AG04450 (cell line): ENCODE results near the gene MEGF6. TPM values are rescaled to one million over a fixed set of nuclear protein-coding genes. Genes with fewer than 3 reads are reported as not detected.

Experiments
- CTCF ChIA-PET: fragments of 300-600, 350-600 bp; formaldehyde crosslinking; extraction: SDS; loops from one replicate; lab custom pipeline; 2022; ENCODE audit warnings: antibody characterized with exemption, inconsistent platforms; lab: Charles Lee
- POLR2A ChIA-PET: fragments of 350-600 bp; formaldehyde crosslinking; extraction: SDS; loops from one replicate; lab custom pipeline; 2021; ENCODE audit warnings: antibody characterized with exemption, inconsistent platforms; lab: Yijun Ruan, JAX
- DNase-seq: peaks from one replicate; pipeline ENCODE4 v3.0.0-alpha.2; 2011; ENCODE audit warnings: low read depth, low spot score
- H3K27ac ChIP-seq: one replicate; pipeline ENCODE4 v1.5.1; 2012; ENCODE audit warnings: low read depth, low read length, control low read depth
- H3K27me3 ChIP-seq: one replicate; pipeline ENCODE4 v1.6.0; 2012; ENCODE audit warnings: low read length; ENCODE audit not compliant: control insufficient read depth, insufficient read depth
- H3K4me3 ChIP-seq: 2 replicates; pipeline ENCODE4 v1.5.1; 2011; ENCODE audit warnings: mild to moderate bottlenecking, low read depth, low read length, control low read depth
- H3K9me3 ChIP-seq: 2 replicates; pipeline ENCODE4 v1.5.1; 2012; ENCODE audit warnings: low read length; ENCODE audit not compliant: control insufficient read depth, insufficient read depth
- polyA plus RNA-seq: library from polyadenylated mRNA; depleted of rRNA; stranded (reverse); fragments of >200 nt; gene quantifications from 2 replicates; pipeline ENCODE4 v1.2.3, GENCODE V29; 2011
- TF ChIP-seq, protein P1 (sequence below): IDR thresholded peaks from 2 replicates; pipeline ENCODE4 v1.5.1; 2011; ENCODE audit warnings: low read depth, low read length, control low read depth, inconsistent platforms

MEGF6 gene
- polyA plus RNA-seq, 1 experiment: 0.45 TPM

DNA sequence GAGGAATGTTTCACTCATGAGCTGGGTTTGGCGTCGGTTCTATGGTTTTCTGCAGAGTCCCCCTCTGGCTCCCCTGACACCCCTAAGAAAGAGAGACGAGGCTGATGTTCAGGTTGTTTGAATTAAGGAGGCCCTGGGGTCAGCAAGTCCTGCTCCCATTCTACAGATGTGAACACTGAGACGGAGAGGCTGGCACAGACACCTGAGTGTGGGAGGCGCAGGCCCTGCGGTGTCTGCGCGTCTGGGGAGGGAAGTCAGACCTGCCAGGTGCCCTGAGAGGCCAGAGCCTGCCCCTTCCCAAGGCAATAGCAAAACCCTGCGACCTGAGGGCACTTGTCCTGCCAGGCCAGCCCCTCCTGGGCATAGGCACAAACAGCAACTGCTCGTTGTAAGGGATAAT is 47.7 kb downstream of the MEGF6 start:
- Histone ChIP-seq H3K4me3 (no peak overlapping the region), H3K27ac (no peak overlapping the region), H3K27me3 (peaks cover 18% of the 10 kb centered on the region), H3K9me3 (peaks cover 5% of the 10 kb centered on the region; the same call in 1 of the 2 replicates)
- TF ChIP-seq, protein P1, sequence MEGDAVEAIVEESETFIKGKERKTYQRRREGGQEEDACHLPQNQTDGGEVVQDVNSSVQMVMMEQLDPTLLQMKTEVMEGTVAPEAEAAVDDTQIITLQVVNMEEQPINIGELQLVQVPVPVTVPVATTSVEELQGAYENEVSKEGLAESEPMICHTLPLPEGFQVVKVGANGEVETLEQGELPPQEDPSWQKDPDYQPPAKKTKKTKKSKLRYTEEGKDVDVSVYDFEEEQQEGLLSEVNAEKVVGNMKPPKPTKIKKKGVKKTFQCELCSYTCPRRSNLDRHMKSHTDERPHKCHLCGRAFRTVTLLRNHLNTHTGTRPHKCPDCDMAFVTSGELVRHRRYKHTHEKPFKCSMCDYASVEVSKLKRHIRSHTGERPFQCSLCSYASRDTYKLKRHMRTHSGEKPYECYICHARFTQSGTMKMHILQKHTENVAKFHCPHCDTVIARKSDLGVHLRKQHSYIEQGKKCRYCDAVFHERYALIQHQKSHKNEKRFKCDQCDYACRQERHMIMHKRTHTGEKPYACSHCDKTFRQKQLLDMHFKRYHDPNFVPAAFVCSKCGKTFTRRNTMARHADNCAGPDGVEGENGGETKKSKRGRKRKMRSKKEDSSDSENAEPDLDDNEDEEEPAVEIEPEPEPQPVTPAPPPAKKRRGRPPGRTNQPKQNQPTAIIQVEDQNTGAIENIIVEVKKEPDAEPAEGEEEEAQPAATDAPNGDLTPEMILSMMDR: no peak
- ChIA-PET POLR2A (no interaction called here), CTCF (interaction anchor here (4.9 kb wide), 1 partner anchor 57 kb away, joined by 73 read pairs; no protein-coding TSS in a partner anchor)
- no peak for DNase-seq

DNA sequence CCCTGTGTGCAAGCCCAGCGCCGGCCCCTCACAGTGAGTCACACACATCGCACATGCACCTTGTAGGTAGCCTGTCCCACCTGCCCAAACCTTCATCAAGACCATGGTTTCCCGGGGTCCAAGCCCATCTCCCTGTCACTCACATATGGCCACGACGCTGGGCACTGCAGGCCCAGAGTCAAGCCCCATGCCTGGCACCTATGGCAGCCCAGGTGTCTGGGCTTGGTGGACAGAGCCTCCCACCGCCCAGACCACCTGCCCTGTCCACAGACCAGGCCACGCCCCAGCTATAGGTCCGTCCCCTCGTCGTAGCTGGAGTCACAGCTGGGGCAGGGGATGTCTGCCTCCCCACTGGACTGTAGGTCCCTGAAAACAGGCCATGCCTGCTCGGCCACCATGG is 48.2 kb downstream of the MEGF6 start:
- Histone ChIP-seq H3K9me3 (peaks cover 10% of the 10 kb centered on the region; the same call in 1 of the 2 replicates), H3K27ac (no peak overlapping the region), H3K27me3 (peaks cover 22% of the 10 kb centered on the region), H3K4me3 (no peak overlapping the region)
- TF ChIP-seq, protein P1: no peak
- POLR2A ChIA-PET: no interaction called here
- CTCF ChIA-PET: interaction anchor here (4.9 kb wide), 1 partner anchor 58 kb away, joined by 73 read pairs; no protein-coding TSS in a partner anchor
- no peak for DNase-seq

GRCh38 chr1:3562712-3563111 is 48.6 kb downstream of the MEGF6 start:
- TF ChIP-seq, protein P1: no peak
- ChIA-PET POLR2A (no interaction called here), CTCF (interaction anchor here (4.9 kb wide), 1 partner anchor 58 kb away, joined by 73 read pairs; no protein-coding TSS in a partner anchor)

DNA sequence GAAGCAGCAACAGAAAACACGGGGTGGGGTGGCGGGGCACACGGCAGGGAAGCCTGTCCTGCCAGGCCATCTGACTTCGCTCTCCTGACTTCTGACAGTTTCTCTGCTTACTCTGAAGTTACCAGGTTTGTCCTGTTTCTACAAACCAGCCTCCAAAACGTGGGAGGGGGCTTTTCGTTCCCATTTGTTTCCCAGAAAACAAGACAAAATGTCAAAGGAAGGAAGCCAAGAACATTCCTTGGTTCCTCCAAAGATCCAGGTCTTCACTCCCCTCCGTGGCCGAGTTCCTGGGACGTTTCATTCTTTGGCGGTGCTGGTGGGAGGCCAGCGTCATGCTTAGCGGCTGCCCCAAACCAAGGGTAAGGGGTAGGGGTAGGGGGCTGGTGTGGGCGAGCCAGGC is 49.6 kb downstream of the MEGF6 start:
- POLR2A ChIA-PET: no interaction called here
- TF ChIP-seq, protein P1: no peak
- Histone ChIP-seq H3K27me3 (peaks cover 33% of the 10 kb centered on the region), H3K9me3 (peaks cover 18% of the 10 kb centered on the region), H3K4me3 (no peak overlapping the region), H3K27ac (no peak overlapping the region)
- CTCF ChIA-PET: no interaction called here
- DNase-seq: no peak

More at GRCh38 chr1:3562712-3563111, 48.6 kb downstream of the MEGF6 start:
- Histone ChIP-seq H3K9me3 (peaks cover 14% of the 10 kb centered on the region), H3K27me3 (peaks cover 26% of the 10 kb centered on the region), H3K4me3 (no peak overlapping the region), H3K27ac (no peak overlapping the region)
- no peak for DNase-seq

GRCh38 chr1:3560981-3561380 is 50.3 kb downstream of the MEGF6 start:
- no peak overlapping the region for H3K27ac ChIP-seq
- POLR2A ChIA-PET: no interaction called here
- CTCF ChIA-PET: interaction anchor here (0.8 kb wide), 1 partner anchor 58 kb away, joined by 3 read pairs; no protein-coding TSS in a partner anchor
- TF ChIP-seq, protein P1: no peak
- no peak for DNase-seq
- H3K9me3 ChIP-seq: peaks cover 18% of the 10 kb centered on the region
- H3K4me3 ChIP-seq: no peak overlapping the region
- H3K27me3 ChIP-seq: peaks cover 38% of the 10 kb centered on the region
